D721Med (cell line): Measurements from ENCODE around the gene PLCD3.

Experiments
- DNase-seq: peaks from one replicate; pipeline ENCODE4 v3.0.0; 2011; ENCODE audit warnings: low spot score; ENCODE audit not compliant: insufficient read length
- FAIRE-seq: peaks from 2 replicates; lab custom pipeline; 2011; peaks lifted over from hg19 to GRCh38; lab: Jason Lieb, UNC
- TF ChIP-seq, protein P1 (sequence below): IDR thresholded peaks from 2 replicates; pipeline ENCODE4 v1.5.1; 2012; ENCODE audit warnings: mild to moderate bottlenecking, control low read depth; ENCODE audit not compliant: insufficient read depth; ENCODE audit errors: missing control alignments

PLCD3 gene

DNA sequence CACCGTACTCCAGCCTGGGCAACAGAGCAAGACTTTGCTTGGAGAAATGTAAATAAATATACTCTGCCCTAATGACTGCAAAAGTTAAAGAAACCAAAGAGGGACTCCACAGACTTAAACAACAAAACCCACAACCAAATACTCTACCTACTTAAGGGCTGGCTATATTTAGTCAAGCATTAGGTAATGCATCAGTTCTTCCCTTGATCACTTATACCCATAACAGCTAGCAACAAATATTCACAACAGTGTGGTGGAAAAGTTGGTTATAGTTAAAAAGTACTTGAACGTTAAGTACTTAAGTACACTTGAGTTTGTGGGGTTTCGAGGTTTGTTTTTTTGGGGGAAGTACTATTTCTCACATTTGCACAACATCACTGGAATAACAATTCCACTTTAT lies 23.9 kb upstream of the PLCD3 start:
- FAIRE-seq, result no peak
- DNase-seq, result no peak
- TF ChIP-seq, protein P1, sequence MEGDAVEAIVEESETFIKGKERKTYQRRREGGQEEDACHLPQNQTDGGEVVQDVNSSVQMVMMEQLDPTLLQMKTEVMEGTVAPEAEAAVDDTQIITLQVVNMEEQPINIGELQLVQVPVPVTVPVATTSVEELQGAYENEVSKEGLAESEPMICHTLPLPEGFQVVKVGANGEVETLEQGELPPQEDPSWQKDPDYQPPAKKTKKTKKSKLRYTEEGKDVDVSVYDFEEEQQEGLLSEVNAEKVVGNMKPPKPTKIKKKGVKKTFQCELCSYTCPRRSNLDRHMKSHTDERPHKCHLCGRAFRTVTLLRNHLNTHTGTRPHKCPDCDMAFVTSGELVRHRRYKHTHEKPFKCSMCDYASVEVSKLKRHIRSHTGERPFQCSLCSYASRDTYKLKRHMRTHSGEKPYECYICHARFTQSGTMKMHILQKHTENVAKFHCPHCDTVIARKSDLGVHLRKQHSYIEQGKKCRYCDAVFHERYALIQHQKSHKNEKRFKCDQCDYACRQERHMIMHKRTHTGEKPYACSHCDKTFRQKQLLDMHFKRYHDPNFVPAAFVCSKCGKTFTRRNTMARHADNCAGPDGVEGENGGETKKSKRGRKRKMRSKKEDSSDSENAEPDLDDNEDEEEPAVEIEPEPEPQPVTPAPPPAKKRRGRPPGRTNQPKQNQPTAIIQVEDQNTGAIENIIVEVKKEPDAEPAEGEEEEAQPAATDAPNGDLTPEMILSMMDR, result no peak

DNA sequence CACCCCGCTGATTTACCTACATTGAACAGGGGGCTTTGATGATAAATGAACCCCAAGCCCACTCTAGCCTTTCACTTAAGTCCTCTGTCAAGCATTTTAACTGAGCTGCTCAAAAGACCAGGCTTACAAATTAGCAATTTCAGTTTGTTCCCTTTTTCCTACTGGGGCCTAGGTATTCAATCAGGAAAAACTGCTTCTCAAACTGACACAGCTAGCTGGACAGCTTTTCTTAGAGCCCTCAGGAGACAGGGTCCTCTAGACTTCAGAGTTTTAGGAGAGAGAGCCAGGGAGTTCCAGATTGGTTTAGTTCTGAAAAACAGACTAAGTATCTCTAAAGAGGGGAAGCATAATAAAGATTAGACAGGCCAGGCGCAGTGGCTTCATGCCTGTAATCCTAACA lies 23.2 kb upstream of the PLCD3 start:
- FAIRE-seq (no peak), DNase-seq (no peak)
- TF ChIP-seq, protein P1, result no peak

DNA sequence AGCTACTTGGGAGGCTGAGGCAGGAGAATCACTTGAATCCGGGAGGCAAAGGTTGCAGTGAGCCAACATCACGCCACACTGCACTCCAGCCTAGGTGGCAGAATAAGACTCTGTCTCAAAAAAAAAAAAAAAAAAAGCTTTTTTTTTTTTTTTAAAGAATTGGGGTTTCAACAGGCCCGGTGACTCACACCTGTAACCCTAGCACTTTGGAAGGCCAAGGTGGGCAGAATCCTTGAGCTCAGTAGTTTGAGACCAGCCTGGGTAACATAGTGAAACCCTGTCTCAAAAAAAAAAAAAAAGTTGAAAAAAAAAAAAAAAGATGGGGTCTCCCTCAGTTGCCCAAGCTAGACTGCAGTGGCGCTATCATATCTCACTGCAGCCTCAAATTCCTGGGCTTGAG lies 22.7 kb upstream of the PLCD3 start:
- TF ChIP-seq, protein P1, result no peak
- no peak for FAIRE-seq
- no peak for DNase-seq

DNA sequence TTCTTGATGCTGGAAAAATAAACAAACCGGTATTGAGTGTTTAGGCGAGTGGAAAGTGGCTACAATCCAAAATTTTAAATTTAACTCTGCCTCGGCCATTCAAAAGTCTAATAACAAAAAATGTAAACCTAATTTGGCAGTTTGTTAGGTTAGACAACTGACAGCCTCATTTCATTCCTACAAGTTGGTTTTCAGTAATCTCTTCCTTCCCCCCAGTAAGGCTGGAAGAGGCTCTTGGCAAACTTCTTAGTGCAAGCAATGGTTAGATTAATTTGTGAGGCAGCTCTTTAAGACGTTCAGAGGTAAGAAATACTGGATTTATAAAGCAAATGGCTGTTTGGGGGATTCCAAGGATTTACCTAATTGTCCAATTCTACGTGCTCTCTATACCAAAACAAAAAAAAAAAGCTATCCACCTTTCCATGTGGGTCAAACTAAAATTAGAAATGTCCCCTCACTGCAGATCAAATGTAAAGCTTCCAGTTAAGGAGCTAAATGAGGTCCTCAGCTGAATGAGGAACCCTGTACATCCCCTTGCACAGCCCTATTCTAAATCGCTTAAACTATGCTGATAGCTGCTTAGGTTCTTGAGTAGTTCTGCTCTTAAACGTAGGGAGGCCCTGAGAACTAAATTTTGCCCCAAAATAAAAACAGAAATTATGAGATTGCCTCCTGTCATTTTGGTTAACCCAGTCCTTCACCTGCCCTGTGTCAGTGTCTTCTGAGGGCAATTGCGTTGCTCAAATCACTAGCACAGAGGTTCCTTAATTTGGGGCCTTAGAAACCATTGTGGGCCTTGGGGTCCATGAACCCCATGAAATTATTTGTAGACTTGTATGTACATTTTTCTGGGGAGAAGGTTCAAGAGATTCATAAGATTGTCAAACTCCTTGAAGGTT lies 18.8 kb upstream of the PLCD3 start:
- TF ChIP-seq, protein P1, result no peak
- FAIRE-seq, result no peak
- no peak for DNase-seq

DNA sequence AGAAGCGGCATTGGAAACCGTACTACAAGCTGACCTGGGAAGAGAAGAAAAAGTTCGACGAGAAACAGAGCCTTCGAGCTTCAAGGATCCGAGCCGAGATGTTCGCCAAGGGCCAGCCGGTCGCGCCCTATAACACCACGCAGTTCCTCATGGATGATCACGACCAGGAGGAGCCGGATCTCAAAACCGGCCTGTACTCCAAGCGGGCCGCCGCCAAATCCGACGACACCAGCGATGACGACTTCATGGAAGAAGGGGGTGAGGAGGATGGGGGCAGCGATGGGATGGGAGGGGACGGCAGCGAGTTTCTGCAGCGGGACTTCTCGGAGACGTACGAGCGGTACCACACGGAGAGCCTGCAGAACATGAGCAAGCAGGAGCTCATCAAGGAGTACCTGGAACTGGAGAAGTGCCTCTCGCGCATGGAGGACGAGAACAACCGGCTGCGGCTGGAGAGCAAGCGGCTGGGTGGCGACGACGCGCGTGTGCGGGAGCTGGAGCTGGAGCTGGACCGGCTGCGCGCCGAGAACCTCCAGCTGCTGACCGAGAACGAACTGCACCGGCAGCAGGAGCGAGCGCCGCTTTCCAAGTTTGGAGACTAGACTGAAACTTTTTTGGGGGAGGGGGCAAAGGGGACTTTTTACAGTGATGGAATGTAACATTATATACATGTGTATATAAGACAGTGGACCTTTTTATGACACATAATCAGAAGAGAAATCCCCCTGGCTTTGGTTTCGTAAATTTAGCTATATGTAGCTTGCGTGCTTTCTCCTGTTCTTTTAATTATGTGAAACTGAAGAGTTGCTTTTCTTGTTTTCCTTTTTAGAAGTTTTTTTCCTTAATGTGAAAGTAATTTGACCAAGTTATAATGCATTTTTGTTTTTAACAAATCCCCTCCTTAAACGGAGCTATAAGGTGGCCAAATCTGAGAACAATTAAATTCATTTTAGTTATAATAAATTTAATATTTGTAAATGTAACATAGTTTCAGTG lies 17.7 kb upstream of the PLCD3 start:
- FAIRE-seq (no peak), DNase-seq (no peak)
- TF ChIP-seq, protein P1, result no peak

DNA sequence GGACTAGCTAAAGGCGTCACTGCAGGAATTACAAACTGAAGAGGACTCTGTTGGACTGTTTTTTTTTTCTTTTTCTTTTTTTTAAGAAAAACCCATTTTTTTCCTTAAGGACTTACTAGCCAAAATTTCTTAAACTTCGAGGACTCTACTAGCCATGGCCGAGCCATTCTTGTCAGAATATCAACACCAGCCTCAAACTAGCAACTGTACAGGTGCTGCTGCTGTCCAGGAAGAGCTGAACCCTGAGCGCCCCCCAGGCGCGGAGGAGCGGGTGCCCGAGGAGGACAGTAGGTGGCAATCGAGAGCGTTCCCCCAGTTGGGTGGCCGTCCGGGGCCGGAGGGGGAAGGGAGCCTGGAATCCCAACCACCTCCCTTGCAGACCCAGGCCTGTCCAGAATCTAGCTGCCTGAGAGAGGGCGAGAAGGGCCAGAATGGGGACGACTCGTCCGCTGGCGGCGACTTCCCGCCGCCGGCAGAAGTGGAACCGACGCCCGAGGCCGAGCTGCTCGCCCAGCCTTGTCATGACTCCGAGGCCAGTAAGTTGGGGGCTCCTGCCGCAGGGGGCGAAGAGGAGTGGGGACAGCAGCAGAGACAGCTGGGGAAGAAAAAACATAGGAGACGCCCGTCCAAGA lies 16.8 kb upstream of the PLCD3 start:
- TF ChIP-seq, protein P1, result peak; percentile 88
- FAIRE-seq (no peak), DNase-seq (no peak)
